ENCODE measurements around the gene KRT74.

The KRT74 gene

GRCh38 chr12:52537101-52537500 lies 36.5 kb downstream of the KRT74 start:
- no peak for DNase-seq (ENCODE audit: low spot score)

GRCh38 chr12:52535574-52535973 lies 38.1 kb downstream of the KRT74 start:
- DNase-seq (ENCODE audit: low spot score): no peak

- DNase-seq (ENCODE audit: low spot score): no peak
Observed at GRCh38 chr12:52534482-52534881, 39.2 kb downstream of the KRT74 start.

- no peak for DNase-seq (ENCODE audit: low spot score)
Observed at GRCh38 chr12:52533686-52534470, 39.8 kb downstream of the KRT74 start.

GRCh38 chr12:52532636-52533035 lies 41.0 kb downstream of the KRT74 start:
- no peak for DNase-seq (ENCODE audit: low spot score)

GRCh38 chr12:52531566-52532300 lies 41.9 kb downstream of the KRT74 start:
- DNase-seq (ENCODE audit: low spot score): no peak

- DNase-seq (ENCODE audit: low spot score): no peak
Observed at GRCh38 chr12:52530905-52531304, 42.7 kb downstream of the KRT74 start.

GRCh38 chr12:52530366-52530765 lies 43.3 kb downstream of the KRT74 start:
- no peak for DNase-seq (ENCODE audit: low spot score)

GRCh38 chr12:52529846-52530245 lies 43.8 kb downstream of the KRT74 start:
- DNase-seq (ENCODE audit: low spot score): no peak

- no peak for DNase-seq (ENCODE audit: low spot score)
Observed at GRCh38 chr12:52529417-52529816, 44.2 kb downstream of the KRT74 start.

GRCh38 chr12:52528641-52529143 lies 45.0 kb downstream of the KRT74 start:
- no peak for DNase-seq (ENCODE audit: low spot score)

- DNase-seq (ENCODE audit: low spot score): no peak
Observed at GRCh38 chr12:52527121-52527800, 46.4 kb downstream of the KRT74 start.

GRCh38 chr12:52526511-52526951 lies 47.1 kb downstream of the KRT74 start:
- DNase-seq (ENCODE audit: low spot score): no peak

- no peak for DNase-seq (ENCODE audit: low spot score)
Observed at GRCh38 chr12:52525661-52526499, 47.8 kb downstream of the KRT74 start.

GRCh38 chr12:52524898-52525591 lies 48.6 kb downstream of the KRT74 start:
- DNase-seq (ENCODE audit: low spot score): no peak

- no peak for DNase-seq (ENCODE audit: low spot score)
Observed at GRCh38 chr12:52524241-52524897, 49.3 kb downstream of the KRT74 start.

GRCh38 chr12:52523824-52524223 lies 49.8 kb downstream of the KRT74 start:
- no peak for DNase-seq (ENCODE audit: low spot score)

GRCh38 chr12:52522346-52523011 lies 51.2 kb downstream of the KRT74 start:
- DNase-seq (ENCODE audit: low spot score): no peak

- DNase-seq (ENCODE audit: low spot score): no peak
Observed at GRCh38 chr12:52521568-52522266, 51.9 kb downstream of the KRT74 start.

All from HuH-7 (cell line).